ENCODE measurements around the gene LPP.

LPP gene

DNA sequence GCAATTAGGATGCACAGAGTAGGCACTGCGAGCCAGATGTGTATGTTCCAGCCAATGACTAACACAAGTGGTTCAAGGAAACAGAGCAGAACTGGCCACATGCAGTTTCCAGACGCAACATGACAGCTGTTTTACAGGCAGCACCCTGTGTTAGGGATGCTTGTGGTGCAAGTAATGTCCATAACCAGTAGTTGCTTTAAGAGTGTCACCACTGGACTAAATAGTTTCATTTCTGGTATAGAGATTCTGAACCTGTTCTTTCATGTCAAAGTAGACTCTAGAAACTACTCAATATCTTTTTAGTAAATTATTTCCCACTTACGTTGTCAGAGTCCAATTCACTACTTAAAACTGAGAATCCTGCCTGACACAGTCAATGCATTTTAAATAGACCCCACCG, 14.5 kb upstream of the LPP start:
- no peak for DNase-seq

DNA sequence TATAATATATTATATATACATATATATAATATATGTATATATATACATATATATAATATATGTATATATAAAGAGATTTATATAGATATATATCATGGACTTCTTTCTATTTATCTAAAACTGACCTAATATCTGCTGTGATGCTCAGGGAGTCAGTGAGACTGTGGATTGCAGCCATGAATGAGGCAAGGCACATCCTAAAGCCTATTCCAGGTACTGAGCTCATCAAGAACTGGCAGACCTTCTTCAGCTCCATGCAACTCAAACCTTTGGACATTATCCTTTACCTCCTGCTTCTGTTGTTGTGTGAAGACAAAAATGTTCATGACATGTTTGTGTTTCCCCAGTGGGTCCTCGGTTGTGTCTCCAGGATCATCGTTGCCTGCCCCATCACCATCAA, 7.7 kb upstream of the LPP start:
- DNase-seq: no peak

DNA sequence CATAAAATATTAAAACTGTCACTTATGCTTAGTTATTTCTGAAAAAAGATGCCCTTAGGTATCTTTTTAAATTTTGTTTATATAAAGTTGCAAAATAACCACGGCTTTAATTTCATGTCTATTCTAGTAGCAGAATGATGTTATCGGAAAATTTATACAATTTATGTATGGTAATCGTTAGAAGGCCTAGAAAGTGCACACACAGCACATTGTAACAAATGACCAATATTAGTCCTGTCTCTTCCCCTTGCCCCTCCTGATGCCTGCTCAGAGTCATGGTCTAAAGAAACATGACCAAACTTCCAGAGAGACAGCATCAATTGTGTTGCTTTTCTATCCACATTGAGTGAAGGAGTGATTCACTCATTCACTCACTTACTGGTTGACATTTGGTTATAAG, 6.2 kb upstream of the LPP start:
- DNase-seq: no peak

DNA sequence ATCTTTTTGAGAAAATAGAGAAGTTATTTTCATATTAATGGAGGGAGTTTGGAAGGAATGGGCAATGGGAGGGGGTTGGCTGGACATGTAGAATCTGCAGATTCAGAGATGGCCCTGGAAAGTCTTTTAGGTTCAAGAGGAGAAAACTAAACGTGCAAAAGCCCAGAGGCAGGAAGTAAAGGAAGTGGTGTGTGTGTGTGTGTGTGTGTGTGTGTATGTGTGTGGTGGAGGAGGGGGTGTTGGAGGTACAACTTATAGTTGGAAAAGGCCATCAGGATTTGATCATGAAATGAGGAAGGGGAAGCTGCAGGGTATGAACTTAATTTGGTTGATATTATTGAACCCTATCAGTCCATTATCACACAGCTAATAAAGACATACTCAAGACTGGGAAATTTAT, 5.6 kb upstream of the LPP start:
- DNase-seq: no peak

DNA sequence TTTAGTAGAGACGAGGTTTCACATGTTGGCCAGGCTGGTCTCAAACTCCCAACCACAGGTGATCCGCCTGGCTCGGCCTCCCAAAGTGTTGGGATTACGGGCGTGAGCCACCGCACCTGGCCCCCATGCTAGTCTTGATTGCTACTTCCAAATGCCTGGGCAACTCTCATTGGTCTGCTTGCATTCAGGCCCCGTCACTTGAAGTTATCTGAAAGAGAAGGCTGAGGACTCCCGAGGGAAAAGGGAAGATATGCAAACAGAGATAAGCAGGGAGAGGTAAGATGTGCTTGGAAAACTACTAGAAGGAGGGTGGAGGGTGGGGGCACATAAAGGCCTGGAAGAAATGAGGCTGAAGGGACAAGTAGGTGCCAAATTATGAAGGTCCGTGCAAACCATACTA, 4.4 kb upstream of the LPP start:
- no peak for DNase-seq

DNA sequence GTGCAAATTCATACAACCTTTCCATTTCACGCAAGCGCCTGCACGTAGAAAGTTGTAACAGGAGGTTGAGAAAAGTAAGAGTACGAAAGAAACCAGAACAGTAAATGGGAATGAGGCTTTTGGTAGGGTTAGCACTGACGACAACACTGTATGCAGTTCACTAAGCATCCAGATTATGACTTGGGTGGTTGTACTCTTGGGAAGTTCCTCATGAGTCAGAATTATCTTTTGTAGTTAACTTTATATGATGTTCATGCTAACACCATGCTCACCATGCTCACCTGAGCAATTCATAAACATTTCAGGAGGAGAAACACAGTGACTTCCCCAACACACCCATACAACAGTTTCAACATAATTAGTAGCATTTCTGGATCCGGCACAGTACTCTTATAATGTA, 3.0 kb upstream of the LPP start:
- DNase-seq: no peak

DNA sequence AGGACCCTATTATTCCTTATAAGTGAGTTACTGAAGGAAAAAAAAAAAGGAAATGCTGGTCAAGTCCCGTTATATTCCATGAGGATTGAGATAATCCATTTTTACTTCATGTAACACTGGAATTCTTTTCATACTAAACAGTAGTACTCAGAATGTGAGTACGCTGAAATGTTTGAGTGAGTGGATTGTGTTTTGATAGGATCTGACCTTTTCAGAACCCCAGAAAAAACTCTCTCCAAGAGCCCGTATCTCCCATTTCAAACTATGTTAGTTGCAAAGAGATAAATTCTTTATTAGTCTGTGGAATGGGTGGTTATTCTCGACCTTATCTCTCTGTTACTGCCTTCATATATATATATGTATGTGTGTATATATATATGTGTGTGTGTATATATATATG, 2.5 kb upstream of the LPP start:
- no peak for DNase-seq

DNA sequence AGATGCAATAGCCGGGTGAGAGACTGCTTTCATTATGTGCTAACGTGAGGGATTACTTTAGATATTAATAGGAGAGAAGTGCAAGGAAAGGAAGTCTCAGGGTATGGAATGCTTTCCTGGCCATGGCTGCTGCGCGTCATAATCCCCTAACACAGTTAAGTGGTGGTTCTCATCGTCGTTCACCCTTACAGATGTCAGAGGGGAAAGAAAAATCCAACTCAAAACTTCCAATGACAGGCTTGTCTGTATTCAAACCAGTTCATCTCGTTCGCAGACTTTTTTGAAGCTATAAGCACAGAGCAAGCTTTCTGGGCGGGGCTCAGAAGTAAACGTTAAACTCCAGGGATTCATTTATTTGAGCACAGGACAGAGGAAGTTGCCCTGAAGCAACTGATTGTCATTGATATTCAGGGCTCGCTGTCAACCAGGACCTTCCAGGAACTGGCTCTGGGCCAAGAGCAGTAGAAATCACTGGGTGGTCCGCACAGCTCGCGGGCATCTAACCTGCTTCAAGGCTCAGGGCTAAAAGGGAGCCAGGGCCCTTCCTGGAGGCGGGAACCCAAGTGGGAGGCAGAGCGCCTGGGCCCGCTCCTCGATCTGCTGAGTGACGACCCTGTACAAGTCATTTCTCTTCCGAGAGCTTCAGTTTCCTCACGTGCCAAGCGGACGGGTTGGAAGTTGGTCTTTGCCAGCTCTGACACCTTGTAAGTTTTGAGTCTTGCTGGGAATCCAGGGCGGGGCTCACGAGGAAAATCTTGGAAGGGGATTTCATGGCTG, 1.1 kb upstream of the LPP start:
- peak; percentile 19 for DNase-seq

DNA sequence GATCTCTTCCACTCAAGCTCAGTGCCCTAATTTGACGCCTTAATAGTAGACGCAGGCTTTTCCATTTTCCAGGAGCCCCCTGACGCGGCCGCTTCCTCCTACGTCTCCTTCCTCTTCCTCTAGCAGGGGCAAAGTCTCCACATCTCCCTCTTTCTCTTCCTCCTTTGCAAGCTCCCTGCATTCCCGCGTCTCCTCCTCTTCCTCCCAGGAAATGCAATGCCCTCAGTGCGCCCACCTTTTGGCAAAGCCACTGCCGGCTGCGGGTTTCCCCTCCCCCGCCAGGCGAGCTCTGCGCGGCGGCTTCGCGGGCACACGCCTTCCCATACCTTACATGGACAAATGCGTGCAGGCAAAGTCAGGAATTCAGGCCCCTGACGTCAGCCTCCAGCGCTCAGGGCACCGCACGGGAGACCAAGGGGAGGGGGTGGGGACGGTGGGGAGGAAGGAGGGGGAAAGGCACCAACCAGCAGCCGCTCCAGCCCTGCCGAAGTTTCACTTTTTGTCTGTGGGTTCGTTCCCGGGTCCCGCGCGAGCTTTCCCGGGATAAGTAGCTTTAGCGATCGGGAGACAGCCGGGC, 432 bp upstream of the LPP start:
- peak; percentile 36 for DNase-seq

DNA sequence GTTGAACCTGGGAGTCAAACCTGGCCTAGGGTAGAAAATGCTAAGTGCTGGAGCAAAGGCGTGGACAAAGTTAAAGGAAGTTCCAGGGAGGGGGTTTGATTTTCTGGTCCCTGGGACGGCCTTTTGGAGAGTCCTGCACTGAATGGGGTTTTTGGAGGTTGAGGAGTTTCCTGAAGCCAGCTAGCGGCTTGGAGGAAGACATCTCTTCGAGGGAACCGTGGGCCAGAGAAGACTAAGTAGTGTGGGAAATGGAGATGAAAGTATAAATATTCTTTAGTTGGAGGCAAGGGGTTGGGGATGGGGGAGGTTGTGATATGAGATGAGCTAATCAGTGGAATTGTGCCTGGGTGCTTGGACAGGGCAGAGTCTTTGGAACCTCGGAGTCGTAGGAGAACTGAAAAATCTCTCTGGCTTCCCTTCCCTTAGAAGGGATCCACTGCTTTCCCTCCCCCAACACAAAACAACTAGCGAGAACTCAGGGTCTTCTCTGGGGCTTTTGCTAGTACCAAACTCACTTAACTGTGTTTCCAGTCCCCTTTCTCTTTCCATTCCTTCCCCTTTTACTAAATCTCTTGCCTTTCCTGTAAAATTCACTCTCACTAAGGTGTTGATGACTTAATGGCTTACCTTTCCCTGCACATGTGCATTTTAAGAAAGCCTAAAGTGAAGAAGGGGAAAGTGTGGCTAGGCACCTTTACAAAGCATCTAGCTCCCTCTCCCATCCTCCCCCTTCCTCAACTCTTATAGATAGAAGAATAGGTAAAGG, 1.0 kb downstream of the LPP start:
- no peak for DNase-seq

DNA sequence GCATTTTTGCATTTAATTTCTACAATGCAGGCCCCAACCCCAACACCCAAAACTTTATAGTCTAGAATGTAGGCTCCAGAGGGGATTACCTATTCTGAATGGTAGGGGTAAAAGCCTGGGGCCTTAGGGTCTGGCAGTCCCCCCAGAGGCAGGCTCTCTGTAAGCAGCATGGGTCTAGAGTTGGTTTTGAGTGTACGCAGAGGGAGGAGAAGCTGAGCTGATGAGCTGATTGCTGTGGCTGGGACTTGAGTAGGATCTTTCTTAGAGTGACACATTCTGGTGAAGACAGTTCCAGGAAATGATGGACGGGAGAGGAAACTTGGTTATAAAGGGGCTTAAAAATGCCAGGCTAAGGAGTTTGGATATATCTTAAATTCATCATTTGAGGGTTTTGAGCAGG, 2.1 kb downstream of the LPP start:
- no peak for DNase-seq

DNA sequence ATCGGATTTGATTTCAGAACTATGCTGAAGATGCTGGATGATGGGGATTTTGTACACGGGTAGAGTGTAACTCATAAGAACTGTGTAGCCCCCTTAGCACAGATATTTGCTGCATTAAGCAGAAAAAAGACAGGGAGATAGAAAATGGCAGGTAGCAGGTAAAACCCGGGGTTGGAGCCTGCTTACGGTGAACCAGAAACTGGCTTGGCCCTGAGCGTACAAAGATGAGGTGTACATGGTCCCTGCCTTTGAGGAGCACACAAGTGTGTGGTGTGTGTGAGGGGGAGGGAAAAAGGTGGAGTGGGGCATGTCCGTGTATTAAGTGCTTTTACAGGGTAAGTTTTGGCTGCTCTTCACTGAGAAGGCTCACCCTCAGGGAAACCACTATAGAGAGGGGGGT, 3.5 kb downstream of the LPP start:
- DNase-seq: no peak

DNA sequence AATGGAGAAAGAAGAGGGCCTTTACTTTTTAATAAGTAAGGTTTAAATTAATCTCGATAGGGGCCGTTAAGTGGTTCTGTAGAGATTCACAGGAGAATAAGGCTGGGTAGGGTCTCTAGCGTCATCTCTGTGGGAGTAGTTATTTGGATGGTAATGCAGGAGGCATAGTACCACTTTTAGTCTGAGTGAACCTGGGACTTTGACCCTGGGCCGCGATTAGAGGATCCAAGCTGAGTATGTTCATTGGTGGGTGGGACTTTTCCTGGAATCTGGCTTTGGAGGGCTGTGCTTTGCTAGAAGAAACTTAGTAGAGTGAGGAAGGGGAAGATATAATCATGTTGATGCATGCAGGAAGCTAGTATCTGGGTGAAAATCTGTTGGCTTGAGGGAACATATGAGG, 4.0 kb downstream of the LPP start:
- no peak for DNase-seq

DNA sequence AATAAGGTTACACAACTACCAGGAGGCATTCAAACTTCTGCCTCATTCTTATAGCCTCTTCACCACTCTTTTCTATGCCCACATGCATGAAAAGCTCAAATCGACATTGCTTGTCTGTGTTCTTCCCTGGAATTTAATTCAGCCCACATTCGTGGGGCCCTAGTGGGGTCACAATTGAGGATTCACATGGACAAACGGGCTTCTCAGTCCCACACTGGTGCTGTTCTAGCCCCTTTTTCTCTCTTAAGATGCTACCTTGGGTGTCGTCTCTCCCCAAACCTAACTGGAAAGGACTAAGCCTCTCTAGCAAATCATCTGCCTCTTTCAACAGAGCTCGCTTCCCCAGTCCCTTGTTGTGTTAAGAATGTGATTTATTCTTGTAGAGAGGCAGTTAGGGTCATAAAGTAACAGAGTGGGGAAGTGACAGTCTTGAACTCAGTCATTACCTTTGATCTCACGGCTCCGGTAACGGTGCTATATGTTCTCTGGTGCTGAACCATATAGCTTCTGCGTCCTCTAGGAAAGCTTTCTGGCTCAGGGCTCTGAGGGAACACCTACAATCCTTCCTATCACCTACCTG, 4.9 kb downstream of the LPP start:
- no peak for DNase-seq

DNA sequence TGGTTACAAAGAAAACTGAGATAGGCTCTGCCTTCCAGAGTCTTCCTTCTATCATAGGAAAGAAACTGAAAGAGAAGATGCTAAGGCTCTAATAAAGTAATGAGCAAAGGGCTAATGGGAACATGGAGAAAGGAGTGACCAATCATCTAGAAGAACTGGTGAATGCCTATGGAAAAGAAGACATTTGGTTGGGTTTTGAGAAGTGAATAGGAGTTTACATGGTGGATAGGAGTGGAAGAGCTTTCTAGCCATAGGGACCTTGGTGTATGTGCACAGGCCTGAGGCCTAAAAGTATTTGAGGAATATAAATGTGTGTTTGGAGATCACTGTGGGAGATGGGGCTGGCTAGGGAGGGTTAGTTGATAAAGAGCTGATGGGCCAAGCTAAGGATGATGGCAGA, 6.8 kb downstream of the LPP start:
- DNase-seq: no peak

DNA sequence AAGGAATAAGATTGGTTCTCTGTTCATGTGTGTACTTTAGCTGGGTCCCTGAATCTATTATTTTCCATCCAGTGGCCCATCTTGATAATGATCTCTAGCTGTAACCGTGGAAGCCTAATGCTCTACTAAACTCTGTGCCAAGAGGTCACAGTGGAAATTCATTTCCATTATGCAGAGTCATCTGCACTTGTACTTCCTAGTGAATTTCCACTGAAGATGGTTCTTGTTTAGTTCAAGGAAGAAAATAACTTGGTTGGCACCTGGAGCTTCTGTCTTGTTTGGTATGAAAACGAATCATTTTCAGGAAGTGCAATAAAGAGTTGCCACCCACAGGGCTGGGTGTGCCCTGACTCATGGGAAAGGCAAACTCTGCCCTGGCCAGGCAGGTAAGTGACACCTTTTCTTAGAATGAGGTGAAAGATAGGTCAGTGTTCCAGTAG, 10.3 kb downstream of the LPP start:
- DNase-seq: peak; percentile 30

DNA sequence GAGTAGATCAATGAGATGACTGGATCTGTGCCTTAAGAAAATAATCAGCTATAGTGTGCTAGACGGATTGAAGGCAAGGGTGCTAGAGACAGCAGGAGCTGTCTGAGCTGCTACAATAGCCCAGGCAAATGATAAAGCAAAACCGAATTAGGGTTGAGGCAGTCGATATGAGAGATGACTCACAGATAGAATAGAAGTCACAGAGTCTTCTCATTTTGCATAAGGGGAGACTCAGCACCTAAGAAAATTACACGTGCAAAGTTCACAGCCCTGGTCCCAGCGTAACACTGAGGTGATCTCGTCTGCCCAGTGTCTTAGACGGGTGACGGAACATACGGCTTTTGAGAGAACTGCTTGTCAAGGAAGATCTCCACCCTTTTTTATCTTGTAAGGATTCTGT, 11.6 kb downstream of the LPP start:
- DNase-seq: no peak

DNA sequence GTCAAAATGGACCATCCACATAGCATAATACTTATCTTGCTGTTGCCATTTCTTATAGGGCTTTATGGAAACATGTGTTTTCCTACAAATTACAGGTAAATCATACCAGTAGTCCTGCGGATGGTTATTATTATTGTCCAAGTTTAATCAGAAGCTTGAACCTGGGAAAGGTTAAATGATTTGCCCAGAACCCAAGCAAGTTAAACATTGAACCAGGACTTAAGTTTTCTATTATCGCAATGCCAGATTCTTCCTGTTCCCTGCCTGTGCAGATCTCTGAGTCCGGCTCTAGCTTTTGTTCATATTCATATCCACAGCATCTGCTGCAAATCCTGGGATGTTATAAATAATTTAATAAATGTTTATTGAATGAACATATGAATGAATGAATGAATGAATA, 12.5 kb downstream of the LPP start:
- DNase-seq: no peak

DNA sequence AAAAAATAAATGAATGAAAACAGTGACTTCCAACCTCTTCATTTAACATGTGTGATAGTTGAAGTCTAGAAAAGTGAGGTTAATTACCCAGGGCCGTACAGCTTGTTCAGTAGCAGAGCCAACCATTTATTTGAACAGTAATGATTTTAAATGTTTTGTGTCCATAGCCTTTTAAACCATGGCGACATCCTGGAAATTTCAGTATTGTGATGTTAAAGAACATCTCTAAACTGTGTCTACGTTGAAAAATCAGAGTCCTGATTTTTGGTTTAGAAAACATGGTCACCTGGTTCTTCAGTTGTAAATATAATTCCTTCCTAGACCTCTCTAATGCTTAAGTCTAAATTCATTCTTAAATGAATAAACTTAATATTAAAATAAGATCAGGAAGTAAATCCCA, 14.2 kb downstream of the LPP start:
- DNase-seq: no peak

DNA sequence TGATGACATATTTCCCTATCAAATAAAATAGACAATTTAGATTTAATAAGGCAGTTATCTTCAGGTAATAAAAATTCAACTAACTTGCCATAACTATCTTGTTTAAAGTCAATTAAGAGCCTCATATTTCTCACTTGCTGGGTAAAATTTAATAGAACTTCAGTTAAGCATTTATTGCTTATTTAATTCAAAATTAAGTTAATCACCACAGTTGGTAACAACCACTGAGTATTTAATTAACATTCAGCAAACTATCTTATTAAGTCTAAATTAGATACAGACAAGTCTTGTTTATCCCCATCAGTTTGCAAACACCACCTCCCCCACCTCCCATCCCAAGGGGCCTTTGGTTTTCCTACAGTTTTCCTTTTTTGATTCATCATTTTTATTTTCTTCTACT, 14.7 kb downstream of the LPP start:
- DNase-seq: no peak

DNA sequence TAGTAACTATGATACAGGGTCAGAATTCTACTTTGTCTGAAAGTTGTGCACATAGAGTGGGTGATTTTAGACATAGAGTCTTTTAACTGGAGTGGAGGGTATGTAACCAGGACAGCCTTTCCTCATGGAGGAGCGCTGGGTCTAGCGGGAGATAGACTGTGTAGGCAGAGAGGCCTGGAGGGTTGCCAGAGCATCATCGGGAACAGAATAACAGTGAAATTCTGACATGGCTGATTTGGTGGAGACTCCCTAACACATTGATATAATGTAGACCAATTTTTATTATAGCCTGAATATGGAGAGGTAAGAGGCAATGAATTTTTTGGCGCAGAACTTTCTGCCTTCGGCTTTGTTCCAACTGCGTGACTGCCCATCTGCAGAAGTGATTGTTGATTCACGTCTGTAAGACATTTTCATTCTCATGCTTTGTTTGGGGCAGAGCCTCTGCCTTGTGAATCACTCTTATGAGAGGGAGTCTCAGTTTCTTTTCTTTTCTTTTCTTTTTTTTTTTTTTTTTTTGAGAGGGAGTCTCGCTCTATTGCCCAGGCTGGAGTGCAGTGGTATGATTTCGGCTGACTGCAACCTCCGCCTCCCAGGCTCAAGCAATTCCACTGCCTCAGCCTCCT, 16.0 kb downstream of the LPP start:
- DNase-seq: no peak

DNA sequence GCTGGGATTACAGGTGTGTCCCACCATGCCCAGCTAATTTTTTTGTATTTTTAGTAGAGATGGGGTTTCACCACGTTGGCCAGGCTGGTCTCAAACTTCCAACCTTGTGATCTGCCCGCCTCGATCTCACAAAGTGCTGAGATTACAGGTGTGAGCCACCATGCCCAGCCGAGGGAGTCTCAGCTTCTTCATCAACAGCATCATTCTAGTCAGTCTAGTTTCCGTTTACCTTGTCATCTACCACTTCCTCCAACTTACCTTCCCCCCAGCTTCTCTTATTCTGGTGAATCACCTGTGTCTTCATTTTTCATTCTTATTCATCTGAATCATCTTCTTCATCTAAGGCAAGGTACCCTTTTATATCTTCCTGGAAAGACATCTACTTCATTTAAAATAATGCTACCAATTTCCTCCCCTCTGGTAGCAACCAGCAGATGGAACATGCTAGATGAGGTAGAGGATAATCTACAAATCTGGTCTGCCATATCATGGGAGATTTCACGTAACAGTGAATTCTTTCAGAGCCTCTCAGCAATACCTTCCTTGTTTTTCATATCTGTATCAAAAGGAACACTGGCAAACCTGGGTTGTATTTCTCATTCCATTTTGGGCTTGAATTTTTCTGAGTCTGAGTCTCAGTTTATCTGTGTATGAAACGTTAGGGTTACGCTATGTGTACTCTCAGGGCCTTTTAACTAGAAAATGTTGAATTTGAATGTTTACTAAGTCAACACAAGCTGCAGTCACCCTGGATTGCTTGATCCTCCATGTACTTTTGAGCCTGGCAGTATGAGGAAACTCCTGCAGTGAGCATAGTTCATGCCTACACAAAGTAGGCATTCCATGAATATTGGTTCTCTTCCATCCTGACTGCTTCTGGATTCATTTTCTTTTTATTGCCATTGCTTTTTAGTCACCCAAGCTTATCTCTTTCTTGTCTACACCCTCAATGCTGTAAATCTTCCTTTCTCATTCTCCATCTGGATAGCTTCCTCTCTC, 16.8 kb downstream of the LPP start:
- DNase-seq: no peak
